Stimulated activated CD8-positive, alpha-beta memory T cell treated with anti-CD3 and anti-CD28 coated beads, Interleukin-4, amount 100 ng/mL, for 24 hours (primary cell): ENCODE measurements around the gene GALNT9.
"Not testable (repeated sequence)": the region's sequence is repeated elsewhere in the genome, so short reads cannot be mapped to it uniquely, and the experiment has no call there.

Experiments used
- DNase-seq: peaks from one replicate; pipeline ENCODE4 v3.0.0-alpha.2; 2020; ENCODE audit warnings: low read depth

The GALNT9 gene

GRCh38 chr12:132279184-132279889, 50.1 kb downstream of the GALNT9 start:
- no peak for DNase-seq

DNA sequence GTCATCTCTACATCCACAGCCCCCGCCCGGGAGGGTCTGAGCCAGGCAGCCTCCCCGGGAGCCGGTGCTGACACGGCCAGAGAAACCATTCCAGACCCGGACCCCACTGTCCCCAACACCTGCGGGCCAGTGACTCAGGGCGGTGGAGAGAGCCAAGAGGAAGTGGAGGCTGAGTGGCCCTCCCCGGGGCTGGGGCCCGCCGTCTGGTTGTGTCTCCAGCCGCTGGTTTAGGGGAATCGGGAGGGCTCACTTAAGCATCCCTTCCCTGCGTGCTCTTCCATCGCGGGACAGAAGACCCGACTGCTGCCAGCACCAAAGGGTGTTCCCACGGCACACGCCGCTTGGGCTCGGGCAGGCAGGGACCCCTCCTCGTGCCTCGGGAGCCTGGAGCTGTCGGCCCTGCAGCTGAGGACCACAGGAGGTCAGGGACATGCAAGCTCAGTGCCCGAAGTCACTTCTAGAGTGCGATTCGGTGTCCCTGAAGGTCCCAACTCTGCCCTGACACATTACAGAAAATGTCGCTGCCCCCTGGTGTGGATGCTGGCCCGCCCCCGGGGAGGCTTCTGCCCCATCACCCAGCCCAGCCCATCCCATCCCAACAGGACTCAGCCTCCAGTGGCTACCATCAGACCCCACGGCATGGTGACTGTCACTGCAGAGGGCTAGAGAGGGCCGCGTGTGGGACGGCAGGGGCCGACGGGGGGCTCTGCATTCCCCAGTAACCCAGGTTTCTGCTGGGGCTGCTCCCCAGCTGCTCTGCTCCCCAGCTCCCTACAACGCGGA, 50.8 kb downstream of the GALNT9 start:
- no peak for DNase-seq

- no peak for DNase-seq
Observed at GRCh38 chr12:132277949-132278348, 51.4 kb downstream of the GALNT9 start.

GRCh38 chr12:132277374-132277941, 51.9 kb downstream of the GALNT9 start:
- DNase-seq = no peak

DNA sequence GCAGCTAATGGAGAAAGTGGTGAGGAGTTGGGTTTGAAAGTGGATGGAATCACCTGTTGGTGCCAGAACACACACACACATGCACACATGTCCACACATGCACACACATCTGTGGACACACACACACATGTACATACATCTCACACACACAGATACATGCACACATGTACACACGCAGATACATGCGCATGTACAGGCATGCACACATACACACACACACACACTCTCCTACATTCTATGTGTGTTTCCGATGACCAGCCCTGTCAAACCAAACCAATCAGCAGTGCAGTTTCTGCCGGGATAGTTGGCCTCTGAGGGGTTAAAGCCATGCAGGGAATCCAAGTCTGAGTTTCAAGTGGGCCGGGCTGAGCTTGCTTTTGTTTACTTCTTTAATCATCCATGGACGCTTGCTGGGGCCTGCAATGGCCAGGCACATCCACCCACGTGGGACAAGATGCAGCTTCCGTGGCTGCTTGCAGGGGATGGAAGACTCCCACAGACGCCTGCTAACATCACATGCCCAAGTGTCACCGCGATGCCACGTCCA, 52.5 kb downstream of the GALNT9 start:
- DNase-seq = no peak

DNA sequence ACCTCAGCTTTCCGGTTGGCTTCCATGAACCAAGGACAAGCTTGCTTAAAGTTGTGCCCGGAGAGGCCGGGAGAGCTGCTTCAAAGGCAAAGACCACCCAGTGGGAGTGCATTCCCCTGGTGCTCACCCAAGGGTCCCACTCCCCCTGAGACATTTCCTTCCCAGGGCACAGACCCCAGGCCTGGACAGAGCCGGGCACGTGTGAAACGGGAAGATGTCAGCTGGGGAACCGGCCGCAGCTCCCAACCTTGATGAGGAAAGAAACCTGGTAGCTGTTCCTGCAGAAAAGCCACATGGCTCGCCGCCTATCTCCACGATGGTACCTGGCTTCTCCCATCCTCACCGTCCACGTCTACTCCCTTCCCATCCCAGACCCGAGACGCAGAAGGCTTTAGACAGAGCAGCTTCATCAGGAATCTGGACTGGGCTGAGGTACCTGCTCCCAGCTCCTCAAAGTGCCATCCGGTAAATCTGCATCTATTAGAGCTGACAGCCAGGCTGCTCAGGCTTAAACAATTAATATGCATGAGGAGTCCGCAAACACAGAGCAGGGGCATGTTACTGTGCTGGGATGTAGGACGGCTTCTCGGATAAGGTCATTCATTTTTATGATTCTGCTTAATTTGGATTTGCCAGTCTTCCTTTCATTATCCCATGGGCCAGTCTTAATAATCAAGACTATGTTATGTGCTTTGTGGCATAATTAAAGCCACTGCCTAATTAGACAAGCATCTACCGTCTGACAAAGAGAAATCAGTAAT, 53.1 kb downstream of the GALNT9 start:
- DNase-seq = no peak

DNA sequence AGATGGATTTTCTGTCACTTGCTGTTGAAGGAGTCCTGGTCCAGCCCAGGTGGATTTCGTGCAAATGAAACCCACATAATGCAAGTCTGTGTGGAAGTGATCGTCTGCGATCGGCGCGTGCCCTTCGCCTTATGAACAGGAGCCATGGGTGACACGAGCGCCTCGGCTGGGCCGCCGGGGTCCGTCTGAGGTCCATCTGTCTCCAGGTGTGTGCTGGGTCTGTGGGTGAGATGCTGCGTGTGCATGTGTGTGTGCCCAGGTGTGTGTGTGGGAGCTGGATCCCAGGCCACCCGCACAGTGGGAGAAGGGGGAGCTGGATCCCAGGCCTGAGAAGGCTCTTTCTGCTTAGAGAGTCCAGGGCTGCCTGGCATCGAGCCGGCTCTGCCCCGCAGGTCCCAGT, 53.8 kb downstream of the GALNT9 start:
- no peak for DNase-seq

GRCh38 chr12:132275110-132275531, 54.3 kb downstream of the GALNT9 start:
- no peak for DNase-seq

- DNase-seq = no peak
Observed at GRCh38 chr12:132273992-132274334, 55.4 kb downstream of the GALNT9 start.

DNA sequence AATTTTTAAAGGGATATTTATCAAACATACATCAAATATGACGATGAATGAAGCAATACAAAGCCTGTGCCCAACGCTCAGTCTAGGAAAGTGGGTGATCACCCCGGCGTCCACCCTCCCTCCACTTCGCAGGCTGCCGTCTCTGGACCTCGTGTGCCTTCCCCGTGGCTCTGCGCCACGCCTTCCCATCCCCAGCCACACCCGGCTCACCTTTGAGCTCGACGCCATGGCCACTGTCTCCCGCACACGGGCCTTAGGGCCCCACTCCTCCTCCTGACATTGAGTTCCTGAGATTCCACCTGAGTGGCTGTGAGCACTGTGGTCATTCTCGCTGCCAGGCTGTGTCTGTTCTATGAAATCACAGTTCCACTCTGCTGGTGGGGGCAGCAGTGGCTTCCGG, 56.7 kb downstream of the GALNT9 start:
- no peak for DNase-seq

DNA sequence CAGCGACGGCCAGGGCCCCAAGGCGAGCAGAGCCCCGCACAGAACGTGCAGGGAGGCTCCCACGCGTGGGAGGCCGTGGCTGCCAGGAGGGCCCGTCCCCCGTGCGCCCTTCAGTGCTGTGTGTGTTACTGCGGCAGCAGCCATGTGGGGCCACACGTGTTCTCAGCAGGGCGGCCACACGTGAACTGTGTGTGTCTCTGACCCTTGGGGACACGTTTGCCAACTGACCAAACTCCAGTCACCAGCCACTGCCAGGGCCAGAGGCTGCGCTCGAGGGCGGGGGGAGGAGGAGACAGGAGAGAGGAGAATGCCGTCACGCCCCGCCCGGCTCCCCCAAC, 57.7 kb downstream of the GALNT9 start:
- DNase-seq = no peak

- no peak for DNase-seq
Observed at GRCh38 chr12:132270969-132271754, 58.2 kb downstream of the GALNT9 start.

DNA sequence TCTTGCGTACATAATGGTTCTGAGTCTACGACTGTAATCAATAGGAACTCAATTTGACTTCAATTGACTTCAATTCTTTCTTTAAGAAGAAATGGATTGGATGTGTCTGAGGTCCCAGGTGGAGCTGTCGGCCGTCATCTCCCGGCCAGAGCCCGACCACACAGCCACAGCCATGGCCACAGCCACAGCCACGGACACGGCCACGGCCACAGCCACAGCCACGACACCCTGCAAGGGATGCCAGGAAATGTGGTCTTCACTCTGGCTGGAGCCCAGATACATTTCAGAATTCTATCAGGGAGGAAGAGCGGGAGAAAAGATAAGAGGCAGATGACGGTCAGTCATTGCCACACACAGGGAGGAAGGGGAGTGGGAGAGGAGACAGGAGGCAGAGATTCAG, 58.9 kb downstream of the GALNT9 start:
- DNase-seq = no peak

DNA sequence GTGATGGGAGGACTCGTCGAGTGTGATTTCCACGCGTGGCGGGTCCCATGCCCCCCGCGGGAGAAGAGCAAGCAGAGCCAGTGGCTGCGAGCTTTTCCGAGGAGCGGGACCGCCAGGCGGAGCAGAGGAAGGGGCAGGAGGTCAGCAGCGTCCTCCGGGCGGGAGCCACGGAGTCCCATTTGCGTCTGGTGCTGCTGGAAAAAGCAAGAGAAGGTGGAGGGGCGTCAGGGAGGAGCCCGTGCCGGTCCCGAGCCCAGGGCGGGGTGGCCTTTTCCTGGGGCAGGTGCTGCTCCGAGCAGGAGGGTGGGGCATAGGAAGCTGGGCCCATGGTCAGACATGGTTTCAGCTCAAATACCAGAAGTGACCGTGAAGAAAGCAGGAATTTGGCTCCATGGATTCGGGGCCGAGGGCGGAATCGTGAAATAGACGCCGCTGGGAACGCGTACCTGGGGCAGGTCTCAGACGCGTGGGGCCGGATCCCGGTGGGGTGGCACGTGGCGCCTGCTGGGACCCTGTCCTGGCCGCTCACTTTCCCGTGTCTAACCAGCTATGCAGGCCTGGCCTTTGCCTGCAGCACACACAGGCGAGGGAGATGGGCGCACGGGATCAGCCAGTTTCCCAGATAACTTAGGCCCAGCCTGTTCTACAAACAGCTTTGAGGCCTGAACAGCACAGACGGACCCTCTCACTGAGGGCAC, 60.0 kb downstream of the GALNT9 start:
- no peak for DNase-seq

DNA sequence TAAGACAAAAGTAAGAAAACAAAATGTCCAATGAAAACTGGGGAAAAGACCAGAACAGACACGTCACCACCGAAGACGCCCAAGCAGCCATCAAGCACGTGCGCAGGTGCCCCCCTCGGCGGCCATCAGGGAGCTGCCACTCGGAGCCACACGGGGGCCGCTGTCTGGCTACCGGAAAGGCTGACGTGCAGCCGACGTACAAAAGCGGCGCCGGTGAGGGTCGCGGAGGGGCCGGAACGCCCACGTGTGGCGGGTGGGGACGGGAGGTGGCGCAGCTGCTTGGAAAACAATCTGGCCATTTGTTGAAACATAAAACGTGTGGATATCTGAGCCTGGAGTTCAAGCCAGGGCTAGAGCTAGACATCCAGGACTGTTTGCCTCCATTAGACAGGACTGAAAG, 60.7 kb downstream of the GALNT9 start:
- no peak for DNase-seq

- no peak for DNase-seq
Observed at GRCh38 chr12:132267873-132268272, 61.5 kb downstream of the GALNT9 start.

DNA sequence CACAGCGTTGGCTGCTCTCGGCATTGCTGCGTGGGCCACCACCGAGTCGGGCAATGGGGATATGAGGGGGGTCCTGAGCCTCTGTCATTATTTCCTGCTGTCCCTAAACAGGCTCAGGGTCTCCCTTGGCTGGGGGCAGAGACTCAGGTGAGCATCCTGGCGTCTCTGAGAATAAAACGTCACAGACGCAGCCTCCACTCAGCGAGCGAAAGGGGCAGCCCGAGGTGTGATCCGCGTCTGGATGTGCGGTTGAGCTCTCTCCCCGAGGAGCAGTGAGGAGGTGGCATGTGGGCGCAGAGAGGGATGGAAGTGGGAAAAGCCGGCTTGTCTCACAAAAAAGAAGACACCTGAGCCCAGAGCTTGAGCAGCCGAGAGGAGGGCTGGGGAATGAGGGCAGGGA, 62.6 kb downstream of the GALNT9 start:
- no peak for DNase-seq

- no peak for DNase-seq
Observed at GRCh38 chr12:132266370-132266769, 63.0 kb downstream of the GALNT9 start.

- not testable (repeated sequence) for DNase-seq
Observed at GRCh38 chr12:132265822-132266221, 63.6 kb downstream of the GALNT9 start.

DNA sequence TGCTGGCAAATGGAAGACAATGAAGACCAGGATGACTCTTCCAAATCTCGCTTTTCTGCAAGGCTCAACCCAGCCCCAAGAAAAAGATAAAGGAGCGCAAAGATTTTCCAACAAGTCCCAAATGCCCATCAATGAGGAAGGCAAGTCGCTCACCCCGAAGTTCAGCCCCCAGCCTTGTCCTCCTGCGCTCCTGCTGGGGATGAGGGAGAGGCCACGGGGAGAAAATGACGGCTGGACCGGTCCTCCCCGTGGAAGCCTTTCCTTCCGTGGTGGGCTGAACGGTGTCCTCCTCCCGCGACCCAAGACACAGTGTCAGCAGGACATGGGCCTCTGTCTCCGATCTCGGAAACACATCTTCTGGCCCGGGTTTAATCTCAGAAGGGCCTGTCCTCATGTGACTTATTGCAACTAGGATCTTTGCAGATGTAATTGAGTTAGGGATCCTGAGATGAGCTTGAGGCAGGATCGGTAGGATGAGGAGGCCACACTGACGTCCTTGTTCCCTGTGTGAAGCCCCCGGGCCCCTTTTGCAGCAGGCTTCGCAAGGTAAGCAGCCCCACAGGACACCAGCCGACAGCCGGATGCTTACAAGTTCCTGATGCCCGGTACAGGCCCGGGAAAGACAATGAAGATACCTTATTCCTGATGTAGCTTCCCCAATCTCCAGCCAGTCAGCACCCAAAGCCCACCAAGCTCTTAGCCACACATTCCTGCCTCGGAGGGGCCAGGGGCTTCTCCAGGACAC, 64.2 kb downstream of the GALNT9 start:
- no peak for DNase-seq
